Measurements from ENCODE around the gene GSE1. TPM values are rescaled to one million over a fixed set of nuclear protein-coding genes. Genes with fewer than 3 reads are reported as not detected.
A peak's percentile ranks its signal among the peaks of the same experiment; 100 is the strongest.

GSE1 gene
- polyA plus RNA-seq, 3 donors from 2014 or later, result 0.15 to 9.4 (median 2.9) TPM

GRCh38 chr16:85668676-85669424 lies 55.7 kb downstream of the GSE1 start:
- Mint-ChIP-seq H3K27ac (no peak overlapping the region), H3K36me3 (peaks cover 18 to 59% (median 32%) of the 10 kb centered on the region in 3 donors), H3K4me1 (no peaks in the 10 kb centered on the region), H3K4me3 (no peak overlapping the region), H3K9me3 (no peaks in the 10 kb centered on the region), H3K27me3 (ENCODE audit: low read depth in 3 of 3) (peaks cover 2 to 12% (median 11%) of the 10 kb centered on the region in 3 donors)
- DNase-seq, result no peak

GRCh38 chr16:85670840-85671239 lies 57.7 kb downstream of the GSE1 start:
- Mint-ChIP-seq H3K9me3 (no peaks in the 10 kb centered on the region), H3K27ac (peak overlapping the region in 2 of 6 donors; percentile 43 to 60), H3K27me3 (ENCODE audit: low read depth in 3 of 3) (peaks cover 2 to 11% (median 6%) of the 10 kb centered on the region in 3 donors), H3K4me1 (no peaks in the 10 kb centered on the region), H3K4me3 (no peak overlapping the region), H3K36me3 (peaks cover 16 to 62% (median 33%) of the 10 kb centered on the region in 3 donors)
- DNase-seq, result no peak

- H3K27ac Mint-ChIP-seq, result peak overlapping the region in 2 of 6 donors; percentile 80
- H3K27me3 Mint-ChIP-seq (ENCODE audit: low read depth in 3 of 3), result peaks cover 2 to 7% (median 5%) of the 10 kb centered on the region in 3 donors
- no peak overlapping the region for H3K4me3 Mint-ChIP-seq
- DNase-seq, result no peak
- no peaks in the 10 kb centered on the region for H3K4me1 Mint-ChIP-seq
- no peaks in the 10 kb centered on the region for H3K9me3 Mint-ChIP-seq
- peaks cover 16 to 48% (median 27%) of the 10 kb centered on the region in 3 donors for H3K36me3 Mint-ChIP-seq
These were observed 60.7 kb downstream of the GSE1 start for GRCh38 chr16:85673529-85674417.

GRCh38 chr16:85674418-85674755 lies 61.3 kb downstream of the GSE1 start:
- H3K27ac Mint-ChIP-seq, result peak overlapping the region in 3 of 6 donors; percentile 58 to 80 (median 80)
- H3K36me3 Mint-ChIP-seq, result peaks cover 13 to 44% (median 24%) of the 10 kb centered on the region in 3 donors
- DNase-seq, result no peak
- H3K27me3 Mint-ChIP-seq (ENCODE audit: low read depth in 3 of 3), result peaks cover 2 to 7% (median 5%) of the 10 kb centered on the region in 3 donors
- H3K9me3 Mint-ChIP-seq, result no peaks in the 10 kb centered on the region
- no peak overlapping the region for H3K4me3 Mint-ChIP-seq
- H3K4me1 Mint-ChIP-seq, result no peaks in the 10 kb centered on the region

- no peak overlapping the region for H3K4me3 Mint-ChIP-seq
- H3K27ac Mint-ChIP-seq, result peak overlapping the region in 5 of 6 donors; percentile 11 to 76 (median 60)
These were observed 61.7 kb downstream of the GSE1 start for GRCh38 chr16:85674828-85675227.

GRCh38 chr16:85675251-85675874 lies 62.2 kb downstream of the GSE1 start:
- DNase-seq, result no peak
- peak overlapping the region in 5 of 6 donors; percentile 11 to 60 (median 37) for H3K27ac Mint-ChIP-seq
- H3K27me3 Mint-ChIP-seq (ENCODE audit: low read depth in 3 of 3), result peaks cover 3 to 5% (median 5%) of the 10 kb centered on the region in 3 donors
- peaks cover 2 to 4% of the 10 kb centered on the region in 2 donors for H3K4me1 Mint-ChIP-seq
- H3K4me3 Mint-ChIP-seq, result no peak overlapping the region
- H3K9me3 Mint-ChIP-seq, result no peaks in the 10 kb centered on the region
- H3K36me3 Mint-ChIP-seq, result peaks cover 9 to 40% (median 19%) of the 10 kb centered on the region in 3 donors

More at GRCh38 chr16:85674828-85675227, 61.7 kb downstream of the GSE1 start:
- Mint-ChIP-seq H3K9me3 (no peaks in the 10 kb centered on the region), H3K27me3 (ENCODE audit: low read depth in 3 of 3) (peaks cover 3 to 5% (median 4%) of the 10 kb centered on the region in 3 donors), H3K36me3 (peaks cover 12 to 44% (median 20%) of the 10 kb centered on the region in 3 donors), H3K4me1 (no peaks in the 10 kb centered on the region)
- no peak for DNase-seq

DNA sequence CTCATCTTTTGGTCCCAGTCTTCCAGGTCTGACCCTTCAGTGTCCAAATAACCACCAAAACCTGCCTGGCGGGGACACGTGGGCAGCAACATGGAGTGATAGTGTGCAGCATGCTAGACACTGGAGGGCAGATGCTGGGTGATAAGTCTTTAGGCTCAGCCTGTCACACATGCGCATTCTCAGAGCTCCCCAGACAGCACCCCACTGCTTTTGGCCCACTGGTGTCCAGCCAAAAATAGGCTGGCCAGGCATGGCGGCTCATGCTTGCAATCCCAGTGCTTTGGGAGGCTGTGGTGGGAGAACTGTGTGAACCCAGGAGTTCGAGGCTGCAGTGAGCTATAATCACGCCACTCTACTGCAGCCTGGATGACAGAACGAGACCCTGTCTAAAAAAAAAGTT lies 63.3 kb downstream of the GSE1 start:
- Mint-ChIP-seq H3K4me1 (peaks cover 11 to 12% of the 10 kb centered on the region in 2 donors), H3K36me3 (peaks cover 8 to 33% (median 14%) of the 10 kb centered on the region in 3 donors), H3K4me3 (no peak overlapping the region), H3K27me3 (ENCODE audit: low read depth in 3 of 3) (peaks cover 2 to 5% (median 5%) of the 10 kb centered on the region in 3 donors), H3K27ac (peak overlapping the region in 2 of 6 donors; percentile 16 to 34), H3K9me3 (no peaks in the 10 kb centered on the region)
- no peak for DNase-seq

DNA sequence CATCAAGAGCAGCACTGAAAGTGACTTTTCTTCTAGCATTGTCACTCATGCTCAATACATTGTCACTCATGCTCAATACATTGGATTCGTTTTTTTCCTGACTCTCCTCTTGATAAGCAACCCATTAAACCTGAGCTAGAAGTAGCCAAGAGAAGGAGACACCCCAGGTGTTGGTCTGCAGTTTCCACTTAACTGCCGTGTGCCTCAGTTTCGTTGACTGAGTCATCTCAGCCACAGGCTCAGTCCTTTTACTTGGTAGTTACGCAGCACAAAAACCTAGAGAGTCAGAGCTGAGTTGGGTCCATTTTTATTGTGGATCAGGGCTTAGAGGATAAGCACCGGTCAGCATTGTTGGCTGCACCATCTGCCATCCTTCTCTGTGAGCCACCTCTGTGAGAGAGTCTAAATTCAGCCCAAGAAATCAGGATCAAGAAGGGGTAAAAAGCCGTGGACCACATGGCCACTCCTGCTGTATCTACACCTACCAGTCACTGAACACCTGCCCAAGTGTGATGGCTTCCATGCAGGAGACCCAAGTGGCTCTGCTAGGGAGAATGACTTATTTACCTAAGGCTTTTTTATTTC lies 64.4 kb downstream of the GSE1 start:
- Mint-ChIP-seq H3K27me3 (ENCODE audit: low read depth in 3 of 3) (peaks cover 2 to 5% (median 2%) of the 10 kb centered on the region in 3 donors), H3K4me1 (peaks cover 11 to 12% of the 10 kb centered on the region in 2 donors), H3K36me3 (peaks cover 5 to 29% (median 11%) of the 10 kb centered on the region in 3 donors), H3K27ac (peak overlapping the region in 4 of 6 donors; percentile 8 to 57 (median 32)), H3K4me3 (no peak overlapping the region), H3K9me3 (no peaks in the 10 kb centered on the region)
- no peak for DNase-seq

GRCh38 chr16:85678016-85678415 lies 64.9 kb downstream of the GSE1 start:
- DNase-seq, result no peak
- Mint-ChIP-seq H3K27ac (peak overlapping the region in 1 of 6 donors; percentile 8), H3K4me1 (peaks cover 11 to 12% of the 10 kb centered on the region in 2 donors), H3K36me3 (peaks cover 5 to 24% (median 11%) of the 10 kb centered on the region in 3 donors), H3K27me3 (ENCODE audit: low read depth in 3 of 3) (peaks cover 2 to 4% (median 2%) of the 10 kb centered on the region in 3 donors), H3K9me3 (no peaks in the 10 kb centered on the region), H3K4me3 (no peak overlapping the region)

DNA sequence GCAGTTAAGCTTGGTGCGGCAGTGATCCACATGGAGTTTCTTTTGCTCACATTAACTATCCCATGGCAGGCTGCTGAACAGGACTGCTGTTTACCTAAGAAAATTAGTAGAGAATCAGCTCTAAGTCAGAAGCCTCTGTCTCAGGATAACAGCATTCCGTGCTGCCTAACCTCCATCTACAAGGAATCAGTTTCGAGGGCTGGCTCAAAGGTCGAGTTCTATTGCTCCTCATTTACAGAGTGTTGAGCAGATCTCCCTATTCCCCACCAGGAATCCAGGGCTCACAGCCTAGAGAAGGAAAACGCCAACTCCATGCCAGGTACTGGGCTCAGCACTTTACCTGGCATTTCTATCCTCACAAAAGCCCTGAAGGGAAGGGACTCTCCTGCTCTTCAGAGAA lies 65.7 kb downstream of the GSE1 start:
- no peak for DNase-seq
- peaks cover 2 to 5% (median 3%) of the 10 kb centered on the region in 3 donors for H3K27me3 Mint-ChIP-seq (ENCODE audit: low read depth in 3 of 3)
- H3K4me3 Mint-ChIP-seq, result no peak overlapping the region
- peaks cover 11 to 12% of the 10 kb centered on the region in 2 donors for H3K4me1 Mint-ChIP-seq
- no peaks in the 10 kb centered on the region for H3K9me3 Mint-ChIP-seq
- peak overlapping the region in 4 of 6 donors; percentile 22 to 48 (median 33) for H3K27ac Mint-ChIP-seq
- peaks cover 5 to 24% (median 11%) of the 10 kb centered on the region in 3 donors for H3K36me3 Mint-ChIP-seq

DNA sequence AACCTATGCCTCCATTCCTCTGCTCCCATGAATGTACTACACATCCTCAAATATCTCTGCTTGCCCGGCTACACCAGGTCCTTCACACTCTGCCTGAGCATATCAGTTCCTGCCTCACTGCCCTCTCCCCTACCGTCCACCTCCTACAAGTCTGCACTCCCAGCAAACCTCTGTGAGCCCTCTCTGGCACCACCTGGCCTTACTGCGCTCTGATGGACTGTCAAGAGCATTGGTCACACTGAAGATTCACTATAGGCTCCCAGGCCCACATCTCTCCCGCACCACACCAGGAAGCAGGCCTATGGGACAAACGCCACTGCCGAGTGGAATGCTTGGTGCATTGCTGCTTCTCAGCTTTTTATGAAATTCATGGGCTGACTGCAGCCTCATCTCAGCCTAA lies 66.7 kb downstream of the GSE1 start:
- no peaks in the 10 kb centered on the region for H3K9me3 Mint-ChIP-seq

GRCh38 chr16:85680352-85680944 lies 67.3 kb downstream of the GSE1 start:
- DNase-seq, result no peak
- Mint-ChIP-seq H3K36me3 (peaks cover 3 to 10% (median 4%) of the 10 kb centered on the region in 3 donors), H3K4me1 (peaks cover 11 to 12% of the 10 kb centered on the region in 2 donors), H3K27ac (peak overlapping the region in 4 of 6 donors; percentile 56 to 80 (median 66)), H3K27me3 (ENCODE audit: low read depth in 3 of 3) (peaks cover 2 to 5% (median 3%) of the 10 kb centered on the region in 3 donors), H3K4me3 (peak overlapping the region in 1 of 5 donors; percentile 49), H3K9me3 (no peaks in the 10 kb centered on the region)

More for the DNA sequence above, 66.7 kb downstream of the GSE1 start:
- DNase-seq, result no peak
- Mint-ChIP-seq H3K36me3 (peaks cover 5 to 15% (median 8%) of the 10 kb centered on the region in 3 donors), H3K27ac (peak overlapping the region in 5 of 6 donors; percentile 6 to 80 (median 63)), H3K4me3 (no peak overlapping the region), H3K4me1 (peaks cover 11 to 12% of the 10 kb centered on the region in 2 donors), H3K27me3 (ENCODE audit: low read depth in 3 of 3) (peaks cover 2 to 5% (median 3%) of the 10 kb centered on the region in 3 donors)
